ENCODE data around the gene ELOVL5. TPM values are rescaled to one million over a fixed set of nuclear protein-coding genes. Genes with fewer than 3 reads are reported as not detected.

The ELOVL5 gene
- total RNA-seq, 4 donors from 2014 or later: 5.6 to 7.2 (median 6.2) TPM

GRCh38 chr6:53312355-53312754, 36.4 kb downstream of the ELOVL5 start:
- no peak overlapping the region for H3K4me3 ChIP-seq
- no peak for DNase-seq
- H3K4me1 ChIP-seq: peaks cover 0 to 6% of the 10 kb centered on the region in 2 donors
- H3K27ac ChIP-seq: no peak overlapping the region
- ATAC-seq: no peak
- H3K36me3 ChIP-seq: no peaks in the 10 kb centered on the region
- H3K9me3 ChIP-seq: no peaks in the 10 kb centered on the region
- TF ChIP-seq POLR2A (IDR thresholded peaks at IDR 0.05) (no peak), CTCF (IDR thresholded peaks at IDR 0.05 in 4 of 5, conservative IDR thresholded peaks at IDR 0.05 in 1 of 5) (no peak)
- in situ Hi-C loops (cut with MboI; ENCODE audit: low sequenced_read_pairs in 4 of 4): no loop called here
- H3K27me3 ChIP-seq: no peaks in the 10 kb centered on the region
- intact Hi-C loops (cut with DNase I; ENCODE audit: low total_unique reads): no loop called here

- TF ChIP-seq POLR2A (IDR thresholded peaks at IDR 0.05): no peak
- TF ChIP-seq CTCF (IDR thresholded peaks at IDR 0.05 in 4 of 5, conservative IDR thresholded peaks at IDR 0.05 in 1 of 5): no peak
- in situ Hi-C loops (cut with MboI; ENCODE audit: low sequenced_read_pairs in 4 of 4): no loop called here
- Histone ChIP-seq H3K4me1 (peaks cover 0 to 6% of the 10 kb centered on the region in 2 donors), H3K4me3 (no peak overlapping the region), H3K27ac (no peak overlapping the region), H3K36me3 (no peaks in the 10 kb centered on the region), H3K27me3 (no peaks in the 10 kb centered on the region), H3K9me3 (no peaks in the 10 kb centered on the region)
- ATAC-seq (no peak), DNase-seq (no peak)
- intact Hi-C loops (cut with DNase I; ENCODE audit: low total_unique reads): no loop called here
Observed at GRCh38 chr6:53311586-53311935, 37.2 kb downstream of the ELOVL5 start.

- H3K9me3 ChIP-seq: no peaks in the 10 kb centered on the region
- no peak overlapping the region for H3K4me3 ChIP-seq
- H3K27me3 ChIP-seq: no peaks in the 10 kb centered on the region
- in situ Hi-C loops (cut with MboI; ENCODE audit: low sequenced_read_pairs in 4 of 4): no loop called here
- DNase-seq (no peak), ATAC-seq (no peak)
- H3K36me3 ChIP-seq: no peaks in the 10 kb centered on the region
- intact Hi-C loops (cut with DNase I; ENCODE audit: low total_unique reads): no loop called here
- TF ChIP-seq POLR2A (IDR thresholded peaks at IDR 0.05) (no peak), CTCF (IDR thresholded peaks at IDR 0.05 in 4 of 5, conservative IDR thresholded peaks at IDR 0.05 in 1 of 5) (no peak)
- peaks cover 0 to 6% of the 10 kb centered on the region in 2 donors for H3K4me1 ChIP-seq
- no peak overlapping the region for H3K27ac ChIP-seq
Observed at GRCh38 chr6:53310771-53311585, 37.8 kb downstream of the ELOVL5 start.

GRCh38 chr6:53309901-53310300, 38.8 kb downstream of the ELOVL5 start:
- TF ChIP-seq CTCF (IDR thresholded peaks at IDR 0.05 in 4 of 5, conservative IDR thresholded peaks at IDR 0.05 in 1 of 5): no peak
- no peak for TF ChIP-seq POLR2A (IDR thresholded peaks at IDR 0.05)
- ATAC-seq (no peak), DNase-seq (no peak)
- intact Hi-C loops (cut with DNase I; ENCODE audit: low total_unique reads): no loop called here
- Histone ChIP-seq H3K36me3 (no peaks in the 10 kb centered on the region), H3K9me3 (no peaks in the 10 kb centered on the region), H3K4me3 (no peak overlapping the region), H3K4me1 (peaks cover 0 to 6% of the 10 kb centered on the region in 2 donors), H3K27ac (no peak overlapping the region), H3K27me3 (no peaks in the 10 kb centered on the region)
- in situ Hi-C loops (cut with MboI; ENCODE audit: low sequenced_read_pairs in 4 of 4): no loop called here

All from gastrocnemius medialis (tissue), 4 donors.